ENCODE measurements around the gene NEGR1. TPM values are rescaled to one million over a fixed set of nuclear protein-coding genes. Genes with fewer than 3 reads are reported as not detected.

NEGR1 gene
- total and polyA plus RNA-seq, 3 donors from 2014 or later: 2.9 to 7.6 (median 3.1) TPM

GRCh38 chr1:71651214-71651613 lies 631.1 kb downstream of the NEGR1 start:
- no peak for TF ChIP-seq POLR2A (IDR thresholded peaks at IDR 0.05)
- no peak for TF ChIP-seq CTCF (IDR thresholded peaks at IDR 0.05)
- no peak for DNase-seq
- Histone ChIP-seq H3K4me3 (no peak overlapping the region), H3K27ac (no peak overlapping the region), H3K9me3 (no peaks in the 10 kb centered on the region), H3K27me3 (no peaks in the 10 kb centered on the region), H3K4me1 (no peaks in the 10 kb centered on the region), H3K36me3 (ENCODE audit: low read depth, missing control alignments) (no peaks in the 10 kb centered on the region)
- intact Hi-C loops (cut with DNase I; ENCODE audit: low total_unique reads): no loop called here
- 64 to 72% methylated on average over 1 of the region's 1 CpG for WGBS, 2 donors

DNA sequence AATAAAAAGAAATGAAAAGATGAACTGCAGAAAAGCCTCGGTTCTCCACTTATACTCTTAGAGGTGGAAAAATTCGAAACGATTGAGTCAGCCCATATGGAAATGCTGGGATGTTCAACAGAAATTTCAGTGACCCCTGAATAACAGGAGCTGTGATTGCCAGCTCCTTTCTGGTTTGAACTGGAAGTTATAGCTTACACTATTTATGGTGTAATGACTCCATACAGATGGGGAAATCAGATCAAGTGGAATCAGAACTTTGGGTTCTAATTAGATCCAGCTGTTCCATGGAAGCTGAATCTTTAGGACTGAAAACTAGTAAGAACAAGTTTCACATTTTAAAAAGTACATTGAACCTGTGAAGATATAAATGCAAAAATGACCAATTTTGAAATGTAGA lies 632.2 kb downstream of the NEGR1 start:
- no peak for DNase-seq
- TF ChIP-seq CTCF (IDR thresholded peaks at IDR 0.05): no peak
- no peak for TF ChIP-seq POLR2A (IDR thresholded peaks at IDR 0.05)
- no peaks in the 10 kb centered on the region for H3K4me1 ChIP-seq
- H3K27ac ChIP-seq: no peak overlapping the region
- WGBS, 2 donors: 52 to 76% methylated on average over 3 of the region's 3 CpGs
- no peaks in the 10 kb centered on the region for H3K9me3 ChIP-seq
- intact Hi-C loops (cut with DNase I; ENCODE audit: low total_unique reads): no loop called here
- H3K4me3 ChIP-seq: no peak overlapping the region
- H3K27me3 ChIP-seq: no peaks in the 10 kb centered on the region
- H3K36me3 ChIP-seq (ENCODE audit: low read depth, missing control alignments): no peaks in the 10 kb centered on the region

GRCh38 chr1:71649608-71650007 lies 632.7 kb downstream of the NEGR1 start:
- Histone ChIP-seq H3K27me3 (no peaks in the 10 kb centered on the region), H3K9me3 (no peaks in the 10 kb centered on the region), H3K27ac (no peak overlapping the region), H3K36me3 (ENCODE audit: low read depth, missing control alignments) (no peaks in the 10 kb centered on the region), H3K4me3 (no peak overlapping the region), H3K4me1 (no peaks in the 10 kb centered on the region)
- TF ChIP-seq POLR2A (IDR thresholded peaks at IDR 0.05) (no peak), CTCF (IDR thresholded peaks at IDR 0.05) (no peak)
- 33 to 50% methylated on average over 1 of the region's 1 CpG for WGBS, 2 donors
- no peak for DNase-seq
- intact Hi-C loops (cut with DNase I; ENCODE audit: low total_unique reads): no loop called here

GRCh38 chr1:71647513-71648300 lies 634.6 kb downstream of the NEGR1 start:
- no peak for DNase-seq
- intact Hi-C loops (cut with DNase I; ENCODE audit: low total_unique reads): no loop called here
- WGBS, 2 donors: 87% methylated on average over 1 of the region's 1 CpG

More at GRCh38 chr1:71647513-71648300, 634.6 kb downstream of the NEGR1 start:
- TF ChIP-seq POLR2A (IDR thresholded peaks at IDR 0.05): no peak
- TF ChIP-seq CTCF (IDR thresholded peaks at IDR 0.05): no peak
- H3K4me3 ChIP-seq: no peak overlapping the region
- no peaks in the 10 kb centered on the region for H3K36me3 ChIP-seq (ENCODE audit: low read depth, missing control alignments)
- H3K27me3 ChIP-seq: no peaks in the 10 kb centered on the region
- H3K4me1 ChIP-seq: no peaks in the 10 kb centered on the region
- no peak overlapping the region for H3K27ac ChIP-seq
- no peaks in the 10 kb centered on the region for H3K9me3 ChIP-seq

Data from testis (tissue), 3 donors.